Measurements from ENCODE around the gene SPIRE2. TPM values are rescaled to one million over a fixed set of nuclear protein-coding genes. Genes with fewer than 3 reads are reported as not detected.

The SPIRE2 gene
- total and polyA plus RNA-seq, 9 of the 15 experiments (the other 6 are each of a cell fraction or from before 2014, with no cell fraction given), result 0.70 to 7.5 (median 4.6) TPM

GRCh38 chr16:89873109-89873971, 45.1 kb downstream of the SPIRE2 start, which contains the start of gene TCF25 (continued):
- TF ChIP-seq CLOCK (CRISPR knock-in tag; IDR thresholded peaks at IDR 0.05; ENCODE audit: borderline replicate concordance), result no peak
- TF ChIP-seq JUND (IDR thresholded peaks at IDR 0.05; ENCODE audit: borderline replicate concordance, low read depth, low read length), result no peak
- no peak; the same call in 2 of the 3 replicates for TF ChIP-seq JUND (tag; IDR thresholded peaks at IDR 0.05; ENCODE audit: borderline replicate concordance, low read depth, low read length)
- no peak for TF ChIP-seq ZNF766 (CRISPR knock-in tag; conservative IDR thresholded peaks at IDR 0.05)
- TF ChIP-seq CHCHD3 (CRISPR knock-in tag; IDR thresholded peaks at IDR 0.05), result no peak
- no peak for TF ChIP-seq ZBTB34 (CRISPR knock-in tag; IDR thresholded peaks at IDR 0.05)
- TF ChIP-seq COPS2 (conservative IDR thresholded peaks at IDR 0.05), result no peak
- TF ChIP-seq ATF3 (IDR thresholded peaks at IDR 0.05), result no peak
- peak; percentile 74; the same call in 1 of the 2 replicates for TF ChIP-seq ATF3 (CRISPR knock-in tag; conservative IDR thresholded peaks at IDR 0.05)
- TF ChIP-seq NFRKB (IDR thresholded peaks at IDR 0.05; ENCODE audit: low read depth), result peak; percentile 62; the same call in 1 of the 2 replicates
- TF ChIP-seq ZNF778 (CRISPR knock-in tag; IDR thresholded peaks at IDR 0.05), result no peak
- TF ChIP-seq TRIM25 (IDR thresholded peaks at IDR 0.05; ENCODE audit: borderline replicate concordance), result no peak
- TF ChIP-seq TCF3 (CRISPR knock-in tag; IDR thresholded peaks at IDR 0.05), result no peak; the same call in 1 of the 2 replicates
- no peak for TF ChIP-seq DNMT1 (IDR thresholded peaks at IDR 0.05)
- peak; percentile 98 for TF ChIP-seq CXXC5 (CRISPR knock-in tag; IDR thresholded peaks at IDR 0.05)
- no peak for TF ChIP-seq THRA (IDR thresholded peaks at IDR 0.05)
- TF ChIP-seq MLX (CRISPR knock-in tag; conservative IDR thresholded peaks at IDR 0.05), result no peak; a peak in 1 of 4 replicates
- no peak for TF ChIP-seq ATF1 (CRISPR knock-in tag; IDR thresholded peaks at IDR 0.05)
- TF ChIP-seq ATF1 (tag; IDR thresholded peaks at IDR 0.05), result peak; percentile 66

Measured in K562 (cell line).